SJSA1 (cell line): Measurements from ENCODE around the gene CTNND1. TPM values are rescaled to one million over a fixed set of nuclear protein-coding genes. Genes with fewer than 3 reads are reported as not detected.
A peak's percentile ranks its signal among the peaks of the same experiment; 100 is the strongest.

Experiments
- DNase-seq, 2 experiments: peaks; one replicate each; pipeline ENCODE4 v3.0.0-alpha.2; 2015 to 2020; ENCODE audit warnings: low spot score in 2 of 2, low read depth in 1 of 2
- H3K27ac ChIP-seq: fragments of 250-450 bp; sonication (Bioruptor Pico); 2 replicates; pipeline ENCODE4 v1.5.1; 2020; ENCODE audit warnings: mild to moderate bottlenecking, moderate library complexity
- H3K27me3 ChIP-seq: fragments of 250-450 bp; sonication (Bioruptor Pico); replicated peaks from 2 replicates; pipeline ENCODE4 v1.5.1; 2020; ENCODE audit warnings: mild to moderate bottlenecking, moderate library complexity
- H3K36me3 ChIP-seq: fragments of 250-450 bp; sonication (Bioruptor Pico); 2 replicates; pipeline ENCODE4 v1.5.1; 2020; ENCODE audit warnings: mild to moderate bottlenecking
- H3K4me1 ChIP-seq: fragments of 250-450 bp; sonication (Bioruptor Pico); replicated peaks from 2 replicates; pipeline ENCODE4 v1.6.1; 2021; ENCODE audit warnings: mild to moderate bottlenecking
- H3K4me3 ChIP-seq: fragments of 250-450 bp; sonication (Bioruptor Pico); 2 replicates; pipeline ENCODE4 v1.5.1; 2020; ENCODE audit warnings: mild to moderate bottlenecking
- H3K9me3 ChIP-seq: fragments of 250-450 bp; sonication (Bioruptor Pico); replicated peaks from 2 replicates; pipeline ENCODE4 v1.5.1; 2020; ENCODE audit warnings: mild to moderate bottlenecking
- total RNA-seq: library from RNA; depleted of rRNA; stranded (reverse); fragments of >200 nt; shearing (Covaris generic); gene quantifications from 2 replicates; pipeline ENCODE4 v1.2.3, GENCODE V29; 2014

Gene CTNND1
- total RNA-seq, 1 experiment from 2014 or later, result 128 TPM

- H3K27me3 ChIP-seq, result no peaks in the 10 kb centered on the region
- H3K4me3 ChIP-seq, result no peak overlapping the region
- no peak for DNase-seq
- H3K4me1 ChIP-seq, result peaks cover 21% of the 10 kb centered on the region
- H3K27ac ChIP-seq, result no peak overlapping the region
- peaks cover 53% of the 10 kb centered on the region for H3K36me3 ChIP-seq
- no peaks in the 10 kb centered on the region for H3K9me3 ChIP-seq
These were observed 27.1 kb downstream of the CTNND1 start for GRCh38 chr11:57788703-57789088.

DNA sequence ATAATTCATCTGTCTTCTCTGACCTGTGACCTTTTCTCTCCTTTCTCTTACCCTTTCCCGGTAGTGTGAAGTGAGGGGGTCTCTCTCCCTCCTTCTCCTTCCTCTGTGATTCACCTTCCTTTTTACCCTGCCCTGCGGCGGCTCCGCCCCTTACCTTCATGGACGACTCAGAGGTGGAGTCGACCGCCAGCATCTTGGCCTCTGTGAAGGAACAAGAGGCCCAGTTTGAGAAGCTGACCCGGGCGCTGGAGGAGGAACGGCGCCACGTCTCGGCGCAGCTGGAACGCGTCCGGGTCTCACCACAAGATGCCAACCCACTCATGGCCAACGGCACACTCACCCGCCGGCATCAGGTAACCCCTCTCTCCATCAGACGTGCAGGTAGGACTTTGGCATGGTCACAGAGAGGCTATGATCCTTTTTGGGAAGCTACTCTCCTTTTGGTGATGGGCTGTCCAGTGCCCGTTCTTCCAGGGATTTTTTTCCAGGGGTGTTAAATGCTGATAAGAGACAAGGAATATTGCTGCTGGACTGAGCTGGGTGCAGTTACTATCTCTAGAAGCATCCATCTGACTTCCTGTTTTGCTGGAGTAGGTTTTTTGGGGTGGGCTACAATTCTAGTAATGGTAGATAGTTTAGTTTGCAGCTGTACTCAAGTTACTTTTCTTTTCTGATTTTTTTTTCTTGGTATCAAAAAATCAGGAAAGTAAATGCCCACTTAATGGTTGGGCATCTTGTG lies 29.9 kb downstream of the CTNND1 start:
- H3K36me3 ChIP-seq, result peaks cover 74% of the 10 kb centered on the region

DNA sequence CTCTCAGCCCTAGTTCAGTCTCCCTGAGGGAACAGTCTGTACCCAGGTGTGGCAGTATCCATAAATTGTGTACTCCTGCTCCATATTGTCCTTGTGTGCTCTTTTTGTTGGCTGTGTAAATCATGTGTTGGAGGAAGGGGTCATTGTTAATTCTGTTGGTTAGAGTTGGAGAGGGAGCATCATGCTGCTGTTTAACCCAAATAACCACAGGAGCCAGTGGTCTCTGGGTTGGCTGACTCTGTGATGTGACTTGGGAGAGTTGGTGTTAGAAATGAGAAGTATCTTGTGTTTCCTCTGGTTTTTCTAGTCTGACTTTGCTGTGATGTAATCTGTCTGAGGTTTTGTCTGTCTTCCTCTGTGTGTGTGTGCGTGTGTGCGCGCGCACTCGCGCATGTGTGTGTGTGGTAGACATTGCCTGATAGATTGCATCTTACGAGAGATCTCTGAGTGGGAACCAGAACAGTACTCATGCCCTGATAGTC lies 30.5 kb downstream of the CTNND1 start:
- Histone ChIP-seq H3K9me3 (no peaks in the 10 kb centered on the region), H3K27me3 (no peaks in the 10 kb centered on the region), H3K36me3 (peaks cover 72% of the 10 kb centered on the region), H3K4me3 (no peak overlapping the region), H3K4me1 (peaks cover 21% of the 10 kb centered on the region), H3K27ac (no peak overlapping the region)
- no peak for DNase-seq

More for the DNA sequence above, 29.9 kb downstream of the CTNND1 start:
- H3K4me1 ChIP-seq, result peaks cover 21% of the 10 kb centered on the region
- no peaks in the 10 kb centered on the region for H3K27me3 ChIP-seq
- H3K4me3 ChIP-seq, result no peak overlapping the region
- no peak overlapping the region for H3K27ac ChIP-seq
- no peaks in the 10 kb centered on the region for H3K9me3 ChIP-seq
- no peak for DNase-seq

DNA sequence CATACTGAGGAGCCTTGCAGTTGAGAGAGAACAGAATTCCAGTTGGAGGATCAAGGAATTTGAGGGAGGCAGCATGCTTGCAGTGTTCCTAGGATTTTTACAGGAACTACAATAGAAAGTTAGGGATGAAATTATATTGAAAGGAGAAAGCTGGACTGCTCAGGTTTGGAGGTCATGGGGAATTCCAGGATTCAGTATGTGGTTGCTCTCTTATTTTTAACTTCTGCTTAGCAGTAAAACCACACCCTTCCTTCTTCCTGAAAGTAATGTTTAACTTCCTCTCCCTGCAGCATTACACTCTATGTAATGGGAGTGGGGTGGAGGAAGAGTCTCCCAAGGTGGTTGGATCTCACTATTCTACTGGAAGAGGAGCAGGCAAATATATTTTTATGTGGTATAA lies 31.3 kb downstream of the CTNND1 start:
- no peak overlapping the region for H3K4me3 ChIP-seq
- H3K4me1 ChIP-seq, result peaks cover 21% of the 10 kb centered on the region
- DNase-seq, result no peak
- no peak overlapping the region for H3K27ac ChIP-seq
- no peaks in the 10 kb centered on the region for H3K9me3 ChIP-seq
- peaks cover 67% of the 10 kb centered on the region for H3K36me3 ChIP-seq
- no peaks in the 10 kb centered on the region for H3K27me3 ChIP-seq

DNA sequence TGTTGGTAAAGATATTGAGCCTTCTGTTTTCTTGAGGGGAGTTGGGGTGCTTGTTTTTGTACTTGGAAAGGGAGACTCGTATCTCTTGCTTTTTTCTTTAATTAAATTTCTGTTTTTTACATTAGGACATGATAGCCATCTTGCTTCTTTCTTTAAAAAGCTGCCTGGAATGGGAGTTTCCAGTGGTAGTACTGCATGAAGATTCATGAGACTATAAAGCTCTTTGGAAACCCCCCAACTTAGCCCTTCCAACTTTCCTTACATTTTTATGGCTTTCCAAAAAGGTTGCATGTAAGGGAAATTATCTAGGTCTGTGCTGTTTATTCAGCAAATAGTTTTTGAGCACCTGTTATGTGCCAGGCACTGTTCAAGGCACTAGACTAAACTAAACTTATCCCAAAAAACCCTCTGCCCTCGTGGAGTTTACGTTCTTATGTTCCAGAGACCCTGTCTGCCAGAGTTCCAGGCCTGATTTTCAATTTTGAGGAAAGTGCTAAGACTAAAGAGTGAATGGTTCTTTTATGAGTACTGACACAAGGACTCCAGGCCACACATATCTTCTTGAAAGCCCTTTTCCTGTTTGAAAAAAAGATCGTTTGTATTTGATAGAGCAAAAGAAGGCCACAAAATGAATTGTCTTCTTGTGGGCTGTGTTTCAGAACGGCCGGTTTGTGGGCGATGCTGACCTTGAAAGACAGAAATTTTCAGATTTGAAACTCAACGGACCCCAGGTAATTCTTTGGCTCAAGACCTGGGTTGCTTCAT lies 31.9 kb downstream of the CTNND1 start:
- peaks cover 69% of the 10 kb centered on the region for H3K36me3 ChIP-seq
- H3K27ac ChIP-seq, result no peak overlapping the region
- DNase-seq, result no peak
- H3K27me3 ChIP-seq, result no peaks in the 10 kb centered on the region
- peaks cover 21% of the 10 kb centered on the region for H3K4me1 ChIP-seq
- no peaks in the 10 kb centered on the region for H3K9me3 ChIP-seq
- no peak overlapping the region for H3K4me3 ChIP-seq

GRCh38 chr11:57798905-57799559 lies 37.4 kb downstream of the CTNND1 start:
- Histone ChIP-seq H3K27ac (no peak overlapping the region), H3K36me3 (peaks cover 73% of the 10 kb centered on the region), H3K27me3 (no peaks in the 10 kb centered on the region), H3K9me3 (no peaks in the 10 kb centered on the region), H3K4me1 (peaks cover 4% of the 10 kb centered on the region), H3K4me3 (no peak overlapping the region)
- no peak for DNase-seq

DNA sequence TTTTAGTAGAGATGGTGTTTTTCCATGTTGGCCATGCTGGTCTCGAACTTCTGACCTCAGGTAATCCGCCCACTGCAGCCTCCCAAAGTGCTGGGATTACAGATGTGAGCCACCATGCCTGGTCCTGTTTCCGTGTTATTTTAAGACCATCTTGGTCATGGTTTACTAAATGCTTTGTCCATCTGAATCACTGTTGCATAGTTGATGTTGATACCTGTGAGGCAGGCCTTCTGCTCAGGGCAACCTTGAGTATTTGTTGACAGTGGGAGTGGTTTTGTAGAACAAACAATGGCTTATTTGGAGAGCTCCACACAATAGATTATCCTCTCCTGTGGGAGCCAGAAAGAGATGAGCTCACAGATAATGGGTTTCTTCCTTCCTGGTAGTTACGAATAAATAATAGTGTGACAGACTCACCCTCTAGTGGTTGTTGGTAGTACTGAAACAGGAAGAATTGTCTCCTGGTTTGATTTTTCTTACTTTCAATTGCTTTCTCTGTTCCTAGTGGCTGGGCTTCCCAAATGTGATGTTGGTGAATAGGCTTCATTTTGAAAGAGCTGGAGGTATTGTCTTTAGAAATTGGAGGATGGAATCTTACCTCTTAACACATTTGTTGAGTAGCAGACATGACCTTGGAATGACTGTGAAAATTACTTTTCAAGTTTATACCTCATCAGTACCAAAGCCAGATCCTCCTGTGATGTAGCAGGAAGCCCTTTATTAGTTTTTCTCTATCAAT lies 39.0 kb downstream of the CTNND1 start:
- no peak overlapping the region for H3K4me3 ChIP-seq
- H3K9me3 ChIP-seq, result no peaks in the 10 kb centered on the region
- peak in 1 of 2 experiments; percentile 85 for DNase-seq
- H3K27me3 ChIP-seq, result no peaks in the 10 kb centered on the region
- peaks cover 4% of the 10 kb centered on the region for H3K4me1 ChIP-seq
- no peak overlapping the region for H3K27ac ChIP-seq
- H3K36me3 ChIP-seq, result peaks cover 76% of the 10 kb centered on the region

DNA sequence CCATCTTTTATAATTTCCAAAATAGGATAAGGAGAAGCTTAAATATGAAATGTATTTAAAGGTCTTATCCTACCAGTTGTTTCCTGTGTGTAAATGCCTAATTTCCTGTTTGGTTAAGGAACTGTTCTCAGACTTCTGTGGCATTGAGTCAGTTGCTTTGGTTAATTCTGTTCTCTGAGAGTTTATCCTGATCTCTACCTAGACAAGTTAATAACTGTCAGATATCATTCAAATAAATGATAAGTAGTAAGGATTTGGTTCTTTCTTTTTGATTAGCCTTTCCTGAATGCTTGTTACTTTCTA lies 39.5 kb downstream of the CTNND1 start:
- Histone ChIP-seq H3K36me3 (peaks cover 76% of the 10 kb centered on the region), H3K4me1 (peaks cover 4% of the 10 kb centered on the region), H3K27me3 (no peaks in the 10 kb centered on the region), H3K27ac (no peak overlapping the region), H3K4me3 (no peak overlapping the region), H3K9me3 (no peaks in the 10 kb centered on the region)
- DNase-seq, result no peak

DNA sequence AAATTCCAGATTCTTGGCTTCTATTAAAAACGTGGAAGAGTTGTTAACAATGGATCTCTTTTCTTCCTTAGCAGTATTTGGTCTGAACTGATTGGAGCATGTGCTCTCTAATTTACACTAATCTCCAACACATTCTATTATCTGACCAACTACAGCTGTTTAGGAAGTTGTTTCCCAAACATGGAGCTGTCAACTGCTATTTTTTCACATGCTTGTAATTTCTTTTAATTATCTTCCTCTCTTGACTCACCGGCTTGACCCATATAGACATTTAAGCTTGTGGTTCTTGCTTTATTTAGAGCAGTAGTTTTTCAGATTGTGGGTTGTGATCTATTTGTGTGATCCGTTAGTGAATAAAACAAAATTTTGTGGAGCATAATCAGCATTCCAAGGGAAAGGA lies 40.8 kb downstream of the CTNND1 start:
- Histone ChIP-seq H3K4me1 (peaks cover 4% of the 10 kb centered on the region), H3K36me3 (peaks cover 80% of the 10 kb centered on the region)
- no peak for DNase-seq

DNA sequence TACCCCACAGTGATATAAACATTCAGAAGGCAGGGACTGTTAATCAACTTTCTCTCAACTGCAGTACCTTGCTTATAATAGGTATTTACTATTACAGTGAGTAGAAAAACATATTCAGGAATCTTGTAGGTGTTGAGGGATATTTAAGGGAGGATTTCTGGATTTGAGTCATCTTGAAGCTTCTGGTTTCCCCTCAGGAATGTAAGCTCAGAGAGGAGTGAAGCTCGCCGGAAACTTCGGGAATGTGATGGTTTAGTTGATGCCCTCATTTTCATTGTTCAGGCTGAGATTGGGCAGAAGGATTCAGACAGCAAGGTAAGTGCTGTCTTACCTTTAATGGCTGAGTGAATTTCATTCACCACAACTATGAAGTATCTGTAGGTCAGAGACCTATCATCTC lies 42.9 kb downstream of the CTNND1 start:
- Histone ChIP-seq H3K27me3 (no peaks in the 10 kb centered on the region), H3K4me3 (no peak overlapping the region), H3K36me3 (peaks cover 84% of the 10 kb centered on the region), H3K4me1 (peaks cover 4% of the 10 kb centered on the region), H3K27ac (no peak overlapping the region), H3K9me3 (no peaks in the 10 kb centered on the region)
- DNase-seq, result no peak

More for the DNA sequence above, 40.8 kb downstream of the CTNND1 start:
- H3K27ac ChIP-seq, result no peak overlapping the region
- H3K27me3 ChIP-seq, result no peaks in the 10 kb centered on the region
- no peaks in the 10 kb centered on the region for H3K9me3 ChIP-seq
- H3K4me3 ChIP-seq, result no peak overlapping the region

DNA sequence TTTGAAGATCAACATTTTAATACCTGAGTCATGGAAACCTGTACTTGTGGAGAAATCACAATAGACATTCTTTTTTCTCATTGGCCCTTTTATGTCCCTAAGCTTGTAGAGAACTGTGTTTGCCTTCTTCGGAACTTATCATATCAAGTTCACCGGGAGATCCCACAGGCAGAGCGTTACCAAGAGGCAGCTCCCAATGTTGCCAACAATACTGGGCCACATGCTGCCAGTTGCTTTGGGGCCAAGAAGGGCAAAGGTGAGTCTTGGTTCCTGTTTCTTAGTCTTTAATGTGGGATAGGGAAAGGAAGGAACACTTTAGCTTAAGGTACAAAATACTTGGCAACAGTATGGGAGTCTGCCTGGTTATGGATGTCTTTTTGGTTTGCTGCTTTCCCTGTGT lies 44.2 kb downstream of the CTNND1 start:
- H3K27me3 ChIP-seq, result no peaks in the 10 kb centered on the region
- no peaks in the 10 kb centered on the region for H3K9me3 ChIP-seq
- no peak overlapping the region for H3K27ac ChIP-seq
- no peak for DNase-seq
- H3K4me3 ChIP-seq, result no peak overlapping the region
- H3K36me3 ChIP-seq, result peaks cover 97% of the 10 kb centered on the region
- no peaks in the 10 kb centered on the region for H3K4me1 ChIP-seq

GRCh38 chr11:57812634-57813033 lies 51.0 kb downstream of the CTNND1 start:
- Histone ChIP-seq H3K4me1 (no peaks in the 10 kb centered on the region), H3K4me3 (no peak overlapping the region), H3K27ac (no peak overlapping the region), H3K36me3 (peaks cover 96% of the 10 kb centered on the region), H3K9me3 (no peaks in the 10 kb centered on the region), H3K27me3 (no peaks in the 10 kb centered on the region)
- no peak for DNase-seq

DNA sequence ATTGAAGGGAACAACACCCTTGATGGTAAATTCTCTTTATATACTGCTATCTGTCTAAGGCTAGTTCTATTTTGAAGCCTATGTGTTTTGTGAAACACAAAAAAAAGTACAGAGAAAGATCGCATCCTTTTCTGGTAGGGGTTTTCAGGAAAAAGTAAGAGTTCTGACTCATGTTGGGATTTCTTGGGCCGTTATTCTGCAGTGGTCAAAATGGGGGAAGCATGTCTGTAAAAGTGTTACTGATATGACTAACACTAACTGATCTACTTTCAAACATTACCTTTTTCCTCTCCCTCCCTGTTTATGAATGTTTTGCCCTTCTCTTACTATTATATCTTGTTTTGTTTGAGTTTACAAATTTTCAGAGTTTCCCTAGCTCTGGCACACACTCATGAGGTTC lies 53.9 kb downstream of the CTNND1 start:
- peaks cover 84% of the 10 kb centered on the region for H3K36me3 ChIP-seq

More for the DNA sequence above, 53.9 kb downstream of the CTNND1 start:
- H3K4me1 ChIP-seq, result no peaks in the 10 kb centered on the region
- no peak overlapping the region for H3K4me3 ChIP-seq
- DNase-seq, result no peak
- no peak overlapping the region for H3K27ac ChIP-seq
- no peaks in the 10 kb centered on the region for H3K9me3 ChIP-seq
- no peaks in the 10 kb centered on the region for H3K27me3 ChIP-seq
